ENCODE measurements around the gene SGMS1.

- no peak for TF ChIP-seq TAF1 (IDR thresholded peaks at IDR 0.05; ENCODE audit: borderline replicate concordance, insufficient read depth, low read length)
- TF ChIP-seq POLR2AphosphoS5 (IDR thresholded peaks at IDR 0.05; ENCODE audit: low read depth, low read length), result no peak
- TF ChIP-seq SIN3A (IDR thresholded peaks at IDR 0.05; ENCODE audit: borderline replicate concordance, insufficient read depth, low read length), result no peak
- no peak for TF ChIP-seq REST (IDR thresholded peaks at IDR 0.05; ENCODE audit: insufficient read depth in 1 of 2, low read depth in 2 of 2, low read length in 2 of 2)
- no peak for TF ChIP-seq FOXP2 (optimal IDR thresholded peaks at IDR 0.05; ENCODE audit: borderline replicate concordance, extremely low read depth, extremely low read length, insufficient read depth)
Observed at GRCh38 chr10:50600286-50600685, 23.5 kb downstream of the SGMS1 start.
